GM21723 (cell line): Measurements from ENCODE around the gene SKA3.
A peak's percentile ranks its signal among the peaks of the same experiment; 100 is the strongest.
"Not testable (repeated sequence)": the region's sequence is repeated elsewhere in the genome, so short reads cannot be mapped to it uniquely, and the experiment has no call there.

Experiments
- ATAC-seq: cut with Tn5 transposase; IDR thresholded peaks from one replicate; pipeline ENCODE4 v1.9.1; 2021; ENCODE audit warnings: mild to moderate bottlenecking, moderate library complexity; ENCODE audit not compliant: unreplicated experiment

Gene SKA3

DNA sequence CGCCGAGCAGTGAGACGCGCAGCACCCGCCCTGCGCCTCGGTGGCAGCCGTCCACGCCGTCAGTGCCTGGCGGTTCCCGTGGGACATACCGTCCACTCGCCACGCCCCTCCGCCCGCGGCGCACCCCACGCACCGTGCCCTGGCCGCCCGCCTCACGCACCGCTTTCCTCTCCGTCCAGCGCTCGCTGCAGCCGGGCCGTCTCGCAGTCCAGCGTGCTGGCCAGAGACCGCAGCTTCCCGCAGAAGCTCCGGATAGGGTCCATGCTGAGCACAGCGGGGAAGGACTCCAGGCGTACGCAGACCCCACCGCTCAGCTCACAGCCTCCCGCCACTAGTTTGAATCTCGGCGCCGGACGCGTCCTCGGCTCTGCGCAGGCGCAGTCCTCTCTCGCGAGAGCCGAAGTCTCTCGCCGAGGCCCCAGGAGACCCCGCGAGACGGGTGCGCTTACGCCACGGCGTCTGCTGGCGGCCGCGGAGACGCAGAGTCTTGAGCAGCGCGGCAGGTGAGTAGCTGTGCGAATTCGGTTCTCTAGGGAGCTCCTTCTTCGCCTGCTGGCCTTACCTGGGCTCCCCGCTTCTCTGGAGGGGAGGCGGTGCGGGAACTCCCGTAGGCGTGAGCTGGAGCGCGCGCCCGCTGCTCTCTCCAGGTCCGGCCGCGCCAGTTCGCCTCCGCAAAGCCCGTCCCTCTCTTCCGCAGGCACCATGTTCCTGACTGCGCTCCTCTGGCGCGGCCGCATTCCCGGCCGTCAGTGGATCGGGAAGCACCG lies at the start of gene SKA3, which contains the start of gene MRPL57:
TSS of gene SKA3 (minus strand) at position 338 of the 767 bp plus-strand sequence. CDS start at position 263, 75 bp downstream.
TSS of gene MRPL57 (plus strand) at position 444 of the 767 bp plus-strand sequence. CDS start at position 703, 259 bp downstream.
- peak; percentile 92 for ATAC-seq

DNA sequence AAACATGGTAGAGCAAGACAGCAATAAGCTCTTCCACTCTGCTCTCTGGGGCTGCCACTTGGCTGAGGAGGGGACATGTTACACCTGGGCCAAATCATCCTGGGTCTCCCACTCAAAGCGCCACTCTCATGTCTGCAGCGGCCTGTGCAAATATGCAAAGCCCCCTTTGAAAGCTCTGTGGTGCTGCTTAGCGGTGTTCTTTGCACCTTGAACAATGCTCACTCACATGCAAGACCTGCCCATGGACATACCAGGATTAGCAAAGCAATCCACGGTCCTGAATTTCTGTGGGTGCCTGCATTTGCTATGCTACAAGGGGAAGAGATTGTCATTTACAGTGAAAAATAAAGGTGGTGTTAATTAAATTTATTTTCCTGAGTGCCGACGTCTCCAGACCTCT lies 48.7 kb upstream of the SKA3 start:
- no peak for ATAC-seq

DNA sequence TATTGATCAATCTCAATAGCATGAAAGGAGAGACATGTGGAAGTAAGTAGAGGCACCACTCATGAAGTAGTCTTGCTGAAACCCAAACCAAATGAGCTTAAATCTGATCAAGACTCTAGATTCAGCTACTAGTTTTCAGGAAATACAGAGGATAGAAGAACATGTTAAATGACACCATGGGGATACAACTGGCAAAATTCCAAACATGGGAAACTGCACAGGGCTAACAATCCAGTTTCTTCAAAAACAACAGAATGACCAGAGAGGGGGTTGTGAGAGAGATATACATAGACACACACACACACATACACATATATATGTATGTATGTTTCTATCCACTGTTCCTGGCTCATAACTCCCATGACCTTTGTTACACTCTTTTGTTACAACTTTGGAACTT lies 44.9 kb upstream of the SKA3 start:
- ATAC-seq: no peak

DNA sequence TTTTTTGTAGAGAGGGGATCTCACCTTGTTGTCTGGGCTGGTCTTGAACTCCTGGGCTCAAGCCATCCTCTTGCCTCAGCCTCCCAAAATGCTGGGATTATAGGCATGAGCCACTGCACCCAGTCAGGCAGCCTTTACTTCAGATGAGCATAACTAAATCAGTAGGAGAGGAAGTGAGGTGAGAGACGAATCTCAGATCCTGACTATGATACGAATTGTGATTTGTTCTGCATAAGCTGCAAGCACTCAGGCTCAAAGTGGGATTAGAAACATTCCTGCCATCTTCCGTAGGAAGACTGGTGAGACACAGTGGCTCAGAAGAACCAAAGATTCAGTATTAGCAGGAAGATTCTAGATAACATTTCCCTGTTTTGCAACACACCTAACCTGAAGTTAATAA lies 43.4 kb upstream of the SKA3 start:
- ATAC-seq: not testable (repeated sequence)

DNA sequence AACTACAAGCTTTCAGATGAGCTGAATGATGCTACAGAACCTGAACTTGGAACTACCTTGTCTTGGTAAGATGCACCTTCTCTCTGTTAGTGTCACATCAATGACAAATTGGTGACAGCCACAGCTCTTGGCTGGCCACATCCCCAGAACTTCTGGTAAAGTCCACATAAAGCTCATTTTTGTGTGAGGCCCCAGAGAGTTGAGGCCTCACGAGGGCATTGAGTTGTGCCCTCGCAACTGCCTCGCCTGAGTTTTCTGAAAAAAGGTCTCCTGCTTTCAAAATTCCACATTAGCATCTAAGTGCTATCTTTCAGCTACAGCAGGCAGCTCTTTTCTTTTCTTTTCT lies 42.7 kb upstream of the SKA3 start:
- no peak for ATAC-seq

DNA sequence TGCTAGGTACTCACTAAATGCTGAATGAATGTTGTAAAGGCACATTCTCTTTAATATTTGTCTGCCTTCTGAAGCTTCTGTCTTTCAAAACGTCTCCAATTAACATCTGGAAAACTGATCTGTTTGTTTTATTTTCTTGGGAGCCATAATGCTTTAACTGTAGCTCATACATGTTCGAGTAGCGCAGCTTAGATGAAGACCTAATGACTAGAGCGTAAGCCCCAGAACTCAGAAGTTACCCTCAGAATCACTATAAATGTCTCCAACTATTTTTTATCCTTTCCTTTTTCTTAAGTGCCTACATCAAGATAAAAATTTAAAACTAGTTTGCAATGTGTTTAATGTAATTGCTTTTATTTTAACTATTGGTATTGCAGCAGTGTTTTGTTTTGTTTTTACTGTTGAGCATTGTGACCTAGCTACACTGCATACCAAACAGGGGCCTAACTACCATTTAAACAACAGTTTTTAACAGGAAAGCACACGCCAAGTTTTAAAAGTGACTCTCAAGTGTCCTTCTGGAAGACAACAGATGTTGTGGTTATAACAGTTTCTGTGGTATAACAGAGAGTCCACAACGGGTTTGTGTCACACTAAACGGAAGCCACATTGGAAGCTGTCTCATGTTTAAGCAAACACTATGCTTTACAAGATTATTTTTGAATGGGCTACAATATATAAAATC lies 42.1 kb upstream of the SKA3 start:
- ATAC-seq: peak; percentile 99

DNA sequence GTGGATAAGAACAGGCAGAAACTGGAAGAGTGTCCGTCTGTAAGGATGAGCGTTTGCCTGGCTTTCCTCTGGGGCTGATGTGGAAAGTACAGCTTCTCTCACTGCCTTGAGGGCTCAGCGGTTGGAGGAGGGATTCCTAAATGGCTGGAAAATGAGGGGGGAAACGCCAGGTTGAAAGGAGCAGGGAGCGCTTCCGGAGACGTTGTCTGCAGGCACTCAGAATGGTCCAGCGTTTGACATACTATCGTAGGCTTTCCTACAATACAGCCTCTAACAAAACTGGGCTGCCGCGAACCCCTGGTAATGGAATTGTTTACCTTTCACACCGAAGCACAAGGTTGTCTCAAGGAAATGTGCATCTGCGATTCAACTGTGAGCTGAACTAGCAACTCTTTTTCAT lies 40.0 kb upstream of the SKA3 start:
- ATAC-seq: no peak

DNA sequence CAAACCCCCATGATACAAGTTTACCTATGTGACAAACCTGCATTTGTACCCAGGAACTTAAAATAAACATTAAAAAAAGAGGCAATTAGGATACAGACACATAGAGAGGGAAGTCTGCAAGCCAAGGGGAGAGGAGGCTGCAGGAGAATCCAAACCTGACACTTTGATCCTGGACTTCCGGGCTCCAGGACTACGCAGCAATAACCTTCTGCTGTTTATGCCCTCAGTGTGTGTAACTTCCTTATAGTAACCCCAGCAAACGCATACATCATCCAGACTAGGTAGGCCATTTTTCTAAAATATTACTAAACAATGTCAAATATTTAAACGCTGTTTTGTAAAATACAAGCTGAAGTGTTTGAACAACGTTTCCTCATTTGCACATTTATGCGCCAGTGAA lies 39.1 kb upstream of the SKA3 start:
- ATAC-seq: not testable (repeated sequence)

DNA sequence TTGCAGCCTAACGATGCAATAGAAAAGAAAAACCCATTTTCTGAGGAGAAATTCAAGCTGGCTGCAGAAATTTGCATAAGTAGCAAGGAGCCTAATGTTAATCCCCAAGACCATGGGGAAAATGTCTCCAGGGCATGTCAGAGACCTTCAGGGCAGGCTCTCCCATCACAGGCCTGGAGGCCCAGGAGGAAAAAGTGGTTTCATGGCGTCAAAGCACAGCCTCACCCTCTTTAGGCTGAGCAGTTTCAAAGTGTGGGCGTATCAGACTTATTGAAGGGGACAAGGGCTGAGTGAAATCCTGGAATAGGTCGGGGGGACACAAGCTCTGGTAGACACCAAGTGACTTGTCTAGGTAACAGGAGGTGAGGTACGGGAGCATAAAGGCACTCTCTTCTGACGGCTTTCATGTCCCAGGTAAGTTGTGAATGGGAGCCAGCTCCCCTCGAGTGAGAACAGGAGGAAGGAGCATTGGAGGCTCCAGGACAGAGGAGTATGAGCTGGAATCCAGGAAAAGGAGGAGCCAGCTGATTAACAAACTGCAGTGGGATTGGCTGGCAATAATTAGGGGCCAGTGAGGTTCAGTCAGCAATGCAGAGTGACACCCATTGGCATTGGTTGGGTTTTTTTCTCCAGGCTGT lies 35.9 kb upstream of the SKA3 start:
- ATAC-seq: no peak

DNA sequence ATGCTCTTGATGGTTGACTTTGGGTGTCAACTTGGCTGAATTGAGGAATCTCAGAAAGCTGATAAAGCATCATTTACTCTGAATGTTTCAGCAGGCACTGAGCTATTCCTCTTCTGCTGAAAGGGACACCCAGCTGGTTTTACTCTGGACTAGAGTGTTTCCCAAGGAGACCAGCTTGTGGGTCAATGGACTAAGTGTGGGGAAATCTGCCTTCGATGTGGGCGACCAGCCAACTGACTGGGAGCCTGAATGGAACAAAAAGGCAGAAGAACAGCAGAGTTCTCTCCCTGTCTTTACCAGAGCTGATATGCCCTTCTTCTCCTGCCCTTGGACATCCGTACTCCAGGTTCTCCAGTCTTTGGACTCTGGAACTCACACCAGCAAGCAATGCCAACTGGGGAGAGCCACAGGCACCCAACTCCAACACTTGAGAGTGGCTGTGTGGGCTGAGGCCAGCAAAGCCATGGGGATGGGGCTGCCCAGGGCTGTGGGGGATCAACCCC lies 32.4 kb upstream of the SKA3 start:
- ATAC-seq: no peak

DNA sequence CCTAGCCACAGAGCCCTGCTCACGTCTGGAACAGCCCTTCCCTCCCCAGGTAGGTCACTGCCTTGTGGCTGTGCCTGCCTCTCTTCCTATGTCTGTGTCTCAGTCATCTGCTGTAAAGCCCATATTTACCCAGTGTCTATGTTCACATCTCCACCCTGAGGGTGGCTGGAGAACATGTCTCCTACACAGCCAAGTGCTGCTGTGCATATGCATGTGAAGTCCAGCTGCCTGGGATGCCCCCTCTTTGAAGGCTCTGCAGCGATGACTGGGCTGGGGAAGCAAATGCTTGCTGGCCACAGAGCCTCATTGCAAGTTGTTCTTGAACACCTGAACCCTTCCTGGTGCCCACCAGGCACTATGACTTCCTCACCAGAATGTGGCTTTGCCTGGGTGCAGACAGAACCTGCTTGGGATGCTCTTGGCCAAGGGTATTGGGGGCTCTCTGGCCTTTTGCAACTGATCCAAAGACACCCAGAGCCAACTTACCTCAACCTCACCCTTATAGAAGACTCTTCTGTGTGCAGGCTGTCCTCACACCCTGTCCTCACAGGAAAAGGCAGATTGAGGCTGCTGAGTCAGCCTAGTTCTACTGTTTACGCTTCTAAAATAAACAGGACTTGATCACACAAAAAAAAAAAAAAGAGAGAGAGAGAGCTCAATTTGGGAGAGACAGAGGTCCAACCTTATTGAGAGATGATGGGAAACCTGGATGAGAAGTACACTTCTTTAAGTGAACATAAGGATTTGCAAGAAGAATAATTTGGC lies 26.6 kb upstream of the SKA3 start:
- no peak for ATAC-seq

DNA sequence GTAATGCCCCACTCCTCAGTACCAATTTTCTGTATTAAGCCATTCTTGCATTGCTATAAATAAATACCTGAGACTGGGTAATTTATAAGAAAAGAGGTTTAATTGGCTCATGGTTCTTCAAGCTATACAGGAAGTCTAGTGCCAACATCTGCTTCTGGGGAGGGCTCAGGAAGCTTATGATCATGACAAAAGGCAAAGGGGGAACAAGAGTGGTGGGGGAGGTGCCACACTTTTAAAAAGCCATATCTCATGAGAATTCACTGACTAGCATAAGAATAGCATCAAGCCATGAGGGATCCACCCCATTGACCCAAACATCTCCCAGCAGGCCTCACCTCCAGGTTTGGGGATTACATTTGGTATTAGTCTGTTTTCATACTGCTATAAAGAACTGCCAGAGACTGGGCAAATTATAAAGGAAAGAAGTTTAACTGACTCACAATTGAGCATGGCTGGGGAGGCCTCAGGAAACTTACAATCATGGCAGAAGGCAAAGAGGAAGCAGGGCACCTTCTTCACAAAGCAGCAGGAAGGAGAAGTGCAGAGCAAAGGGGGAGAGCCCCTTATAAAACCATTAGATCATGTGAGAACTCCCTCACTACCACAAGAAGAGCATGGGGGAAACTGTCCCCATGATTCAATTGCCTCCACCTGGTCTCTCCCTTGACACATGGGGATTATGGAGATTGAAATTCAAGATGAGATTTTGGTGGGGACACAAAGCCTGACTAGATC lies 25.3 kb upstream of the SKA3 start:
- not testable (repeated sequence) for ATAC-seq

DNA sequence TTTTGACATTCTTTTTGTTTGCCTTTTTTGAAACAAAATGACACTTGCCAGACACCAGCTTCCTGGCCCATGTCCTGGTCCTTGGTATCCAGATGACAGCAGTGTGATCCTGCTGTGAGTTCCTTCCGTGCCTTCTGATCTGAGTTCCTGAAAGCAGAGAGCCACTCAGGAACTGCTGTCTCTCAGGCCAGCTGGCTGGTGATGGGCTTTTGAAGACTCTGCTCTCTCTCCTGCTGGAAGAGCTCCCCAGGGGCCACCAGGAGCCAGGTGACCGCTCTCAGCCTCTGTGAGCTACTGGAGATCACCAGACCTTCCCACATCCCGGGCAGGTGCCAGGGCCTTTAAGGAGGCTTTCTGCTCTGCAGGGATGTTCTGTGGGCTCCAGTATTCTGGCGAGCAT lies 22.0 kb upstream of the SKA3 start:
- not testable (repeated sequence) for ATAC-seq

DNA sequence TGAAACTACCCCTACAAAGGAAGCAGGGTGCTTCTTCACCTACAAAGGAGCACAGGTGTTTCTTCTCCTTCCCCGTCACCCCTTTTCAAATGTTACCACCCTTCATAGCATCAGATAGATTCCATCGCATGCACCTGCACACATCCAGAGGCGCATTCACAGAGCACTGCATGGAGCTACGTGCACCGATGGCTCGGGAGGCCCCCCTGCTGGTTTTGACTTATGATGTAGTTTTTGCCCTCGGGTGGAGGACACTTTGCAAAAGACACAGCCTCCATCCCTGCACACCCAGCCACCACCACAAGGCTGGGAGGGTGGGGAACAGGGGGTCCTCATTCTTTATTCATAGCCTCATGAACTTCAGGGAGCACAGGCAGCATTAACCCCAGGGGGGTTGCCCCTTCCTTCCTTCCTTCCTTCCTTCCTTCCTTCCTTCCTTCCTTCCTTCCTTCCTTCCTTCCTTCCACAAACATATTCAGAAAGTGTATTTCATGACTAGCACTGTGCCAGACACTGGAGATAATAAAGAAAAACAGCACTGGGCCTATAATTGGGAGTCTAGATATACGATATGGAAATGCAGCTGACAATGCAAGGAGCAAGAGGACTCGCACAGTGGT lies 21.4 kb upstream of the SKA3 start:
- ATAC-seq: not testable (repeated sequence)

DNA sequence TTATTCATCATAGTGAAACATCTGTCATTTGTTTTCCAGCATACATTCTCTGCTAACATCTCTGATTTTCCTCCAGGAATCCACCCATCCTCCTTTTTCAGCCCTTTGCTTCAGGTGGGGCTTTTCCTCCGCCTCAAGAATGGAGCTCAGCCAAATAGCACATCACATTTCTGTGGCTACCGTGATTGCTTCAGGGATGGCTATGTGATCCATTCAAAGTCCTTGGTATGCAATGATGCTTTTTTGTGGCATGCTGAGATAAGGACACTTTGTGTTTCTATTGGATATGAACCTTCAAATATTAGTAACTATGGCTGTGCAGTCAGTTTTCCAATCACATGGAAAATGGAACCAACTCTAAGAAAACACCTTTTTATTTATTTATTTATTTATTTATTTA lies 18.4 kb upstream of the SKA3 start:
- ATAC-seq: not testable (repeated sequence)

DNA sequence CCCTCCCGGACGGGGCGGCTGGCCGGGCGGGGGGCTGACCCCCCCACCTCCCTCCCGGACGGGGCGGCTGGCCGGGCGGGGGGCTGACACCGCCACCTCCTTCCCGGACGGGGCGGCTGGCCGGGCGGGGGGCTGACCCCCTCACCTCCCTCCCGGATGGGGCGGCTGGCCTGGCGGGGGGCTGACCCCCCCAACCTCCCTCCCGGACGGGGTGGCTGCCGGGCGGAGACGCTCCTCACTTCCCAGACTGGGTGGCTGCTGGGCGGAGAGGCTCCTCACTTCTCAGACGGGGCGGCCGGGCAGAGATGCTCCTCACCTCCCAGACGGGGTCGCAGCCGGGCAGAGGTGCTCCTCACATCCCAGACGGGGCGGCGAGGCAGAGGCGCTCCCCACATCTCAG lies 10.1 kb upstream of the SKA3 start:
- ATAC-seq: not testable (repeated sequence)

DNA sequence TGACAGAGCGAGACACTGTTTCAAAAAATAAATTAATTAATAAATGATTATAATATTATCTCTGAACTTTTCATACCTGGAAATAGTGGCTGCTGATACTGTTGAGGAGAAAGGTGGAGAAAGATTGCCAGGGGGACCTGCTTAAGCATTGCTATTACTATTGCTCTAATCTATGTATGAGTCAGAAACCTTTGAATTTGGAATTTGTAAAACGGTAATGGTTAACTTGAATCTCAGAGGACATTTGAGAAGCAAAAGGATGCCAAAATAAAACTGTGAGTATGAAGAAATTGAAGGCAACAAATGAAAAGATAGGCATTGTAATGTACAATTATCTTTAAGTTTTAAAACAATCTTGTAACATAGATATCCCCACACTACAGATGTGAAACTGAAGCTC lies 5.3 kb upstream of the SKA3 start:
- ATAC-seq: no peak

DNA sequence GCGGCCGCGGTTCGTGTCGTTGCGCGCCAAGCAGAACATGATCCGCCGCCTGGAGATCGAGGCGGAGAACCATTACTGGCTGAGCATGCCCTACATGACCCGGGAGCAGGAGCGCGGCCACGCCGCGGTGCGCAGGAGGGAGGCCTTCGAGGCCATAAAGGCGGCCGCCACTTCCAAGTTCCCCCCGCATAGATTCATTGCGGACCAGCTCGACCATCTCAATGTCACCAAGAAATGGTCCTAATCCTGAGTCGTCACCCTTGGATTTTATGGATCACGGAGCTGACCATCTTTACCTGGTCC lies 581 bp upstream of the SKA3 start:
- peak; percentile 38 for ATAC-seq

DNA sequence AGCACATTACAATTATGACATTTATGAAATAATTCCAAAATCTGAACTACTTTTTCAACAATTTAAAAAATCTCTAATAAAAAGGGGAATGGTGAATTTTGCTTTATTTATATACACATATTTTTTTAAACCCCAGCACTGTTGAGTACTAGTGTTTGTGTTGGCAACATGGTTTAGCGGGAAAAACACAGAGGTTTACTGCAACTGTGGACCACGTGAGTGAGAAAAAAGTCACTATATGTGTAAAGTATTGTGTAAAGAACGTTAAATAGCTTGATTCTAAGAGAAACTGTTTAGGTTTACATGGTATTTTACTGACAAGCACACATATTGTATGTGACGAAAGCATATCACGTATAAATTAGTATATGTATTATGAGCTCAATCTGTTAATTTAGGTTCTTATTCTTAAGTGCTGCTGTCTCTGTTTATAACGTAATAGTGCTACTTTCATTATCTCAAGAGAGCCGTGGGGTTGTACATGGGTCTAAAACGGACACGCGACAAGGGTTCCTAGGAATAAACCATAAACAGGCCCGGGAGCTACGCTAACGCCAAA lies 617 bp downstream of the SKA3 start:
- ATAC-seq: no peak

DNA sequence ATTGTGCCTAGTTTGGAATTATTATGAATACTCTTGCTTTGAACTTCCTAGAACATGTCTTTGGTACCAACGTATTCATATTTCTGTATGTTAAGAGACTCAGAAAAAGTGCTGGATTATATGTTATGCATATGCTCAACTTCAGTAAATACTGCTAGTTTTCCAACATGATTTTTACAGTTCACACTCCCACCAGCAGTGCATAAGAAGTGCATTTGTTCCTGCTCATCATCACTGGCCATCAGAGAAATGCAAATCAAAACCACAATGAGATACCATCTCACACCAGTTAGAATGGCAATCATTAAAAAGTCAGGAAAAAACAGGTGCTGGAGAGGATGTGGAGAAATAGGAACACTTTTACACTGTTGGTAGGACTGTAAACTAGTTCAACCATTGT lies 2.6 kb downstream of the SKA3 start:
- ATAC-seq: not testable (repeated sequence)
